Thoracic aorta (tissue), 2 donors: ENCODE results near the gene MUC5AC. TPM values are rescaled to one million over a fixed set of nuclear protein-coding genes. Genes with fewer than 3 reads are reported as not detected.
"Not testable (repeated sequence)": the region's sequence is repeated elsewhere in the genome, so short reads cannot be mapped to it uniquely, and the experiment has no call there.

Experiments
- ATAC-seq: fragments of 150-250 bp; one replicate; pipeline ENCODE4 v1.8.0; 2017; ENCODE audit warnings: low read depth; ENCODE audit not compliant: insufficient number of reproducible peaks, low FRiP score
- DNase-seq: peaks from one replicate; pipeline ENCODE4 v3.0.0-alpha.2; 2020; ENCODE audit warnings: low spot score
- H3K27ac ChIP-seq, 2 donors: fragments of 200-600 bp; sonication (generic); 1 replicate in 1 of 2; 2 replicates in 1 of 2; pipeline ENCODE4 v1.5.1; 2016; ENCODE audit warnings: mild to moderate bottlenecking in 2 of 2, moderate library complexity in 2 of 2
- H3K27me3 ChIP-seq: fragments of 200-600 bp; sonication (generic); replicated peaks from 2 replicates; pipeline ENCODE4 v1.6.0; 2016; ENCODE audit warnings: mild to moderate bottlenecking; ENCODE audit not compliant: insufficient read depth
- H3K36me3 ChIP-seq: fragments of 200-600 bp; sonication (generic); one replicate; pipeline ENCODE4 v1.5.1; 2016
- H3K4me1 ChIP-seq, 2 donors: fragments of 200-600 bp; sonication (generic); 1 replicate in 1 of 2; 2 replicates in 1 of 2; pipeline versions ENCODE4 v1.5.1 to v1.6.0; 2016; ENCODE audit warnings: low read depth in 2 of 2, mild to moderate bottlenecking in 1 of 2; ENCODE audit not compliant: control insufficient read depth in 1 of 2
- H3K4me3 ChIP-seq: fragments of 200-600 bp; sonication (generic); 2 replicates; pipeline ENCODE4 v1.5.1; 2016; ENCODE audit warnings: mild to moderate bottlenecking
- H3K9me3 ChIP-seq: fragments of 200-600 bp; sonication (generic); 2 replicates; pipeline ENCODE4 v1.5.1; 2016
- total RNA-seq, 2 donors: library from RNA; depleted of rRNA; stranded (reverse); fragments of >200 nt; gene quantifications; one replicate each; pipeline versions ENCODE4 v1.1.0 to v1.2.3, GENCODE V29; 2016
- TF ChIP-seq, protein P1 (sequence below): fragments of 200-600 bp; sonication (generic); IDR thresholded peaks from one replicate; pipeline ENCODE4 v1.5.1; 2019; ENCODE audit warnings: antibody characterized with exemption

The MUC5AC gene
- total RNA-seq, 2 donors from 2014 or later, result 45.9 TPM; not detected in 1

DNA sequence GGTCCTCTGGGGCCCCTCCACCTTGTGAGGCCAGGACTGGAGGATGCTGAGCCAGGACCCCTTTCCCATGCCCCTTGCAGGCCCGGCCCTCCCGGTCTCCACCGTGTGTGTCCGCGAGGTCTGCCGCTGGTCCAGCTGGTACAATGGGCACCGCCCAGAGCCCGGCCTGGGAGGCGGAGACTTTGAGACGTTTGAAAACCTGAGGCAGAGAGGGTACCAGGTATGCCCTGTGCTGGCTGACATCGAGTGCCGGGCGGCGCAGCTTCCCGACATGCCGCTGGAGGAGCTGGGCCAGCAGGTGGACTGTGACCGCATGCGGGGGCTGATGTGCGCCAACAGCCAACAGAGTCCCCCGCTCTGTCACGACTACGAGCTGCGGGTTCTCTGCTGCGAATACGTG is 83.0 kb downstream of the MUC5AC start:
- DNase-seq, result no peak
- H3K9me3 ChIP-seq, result no peaks in the 10 kb centered on the region
- no peaks in the 10 kb centered on the region for H3K27me3 ChIP-seq
- no peak overlapping the region for H3K27ac ChIP-seq
- no peaks in the 10 kb centered on the region for H3K36me3 ChIP-seq
- no peaks in the 10 kb centered on the region for H3K4me1 ChIP-seq
- TF ChIP-seq, protein P1, sequence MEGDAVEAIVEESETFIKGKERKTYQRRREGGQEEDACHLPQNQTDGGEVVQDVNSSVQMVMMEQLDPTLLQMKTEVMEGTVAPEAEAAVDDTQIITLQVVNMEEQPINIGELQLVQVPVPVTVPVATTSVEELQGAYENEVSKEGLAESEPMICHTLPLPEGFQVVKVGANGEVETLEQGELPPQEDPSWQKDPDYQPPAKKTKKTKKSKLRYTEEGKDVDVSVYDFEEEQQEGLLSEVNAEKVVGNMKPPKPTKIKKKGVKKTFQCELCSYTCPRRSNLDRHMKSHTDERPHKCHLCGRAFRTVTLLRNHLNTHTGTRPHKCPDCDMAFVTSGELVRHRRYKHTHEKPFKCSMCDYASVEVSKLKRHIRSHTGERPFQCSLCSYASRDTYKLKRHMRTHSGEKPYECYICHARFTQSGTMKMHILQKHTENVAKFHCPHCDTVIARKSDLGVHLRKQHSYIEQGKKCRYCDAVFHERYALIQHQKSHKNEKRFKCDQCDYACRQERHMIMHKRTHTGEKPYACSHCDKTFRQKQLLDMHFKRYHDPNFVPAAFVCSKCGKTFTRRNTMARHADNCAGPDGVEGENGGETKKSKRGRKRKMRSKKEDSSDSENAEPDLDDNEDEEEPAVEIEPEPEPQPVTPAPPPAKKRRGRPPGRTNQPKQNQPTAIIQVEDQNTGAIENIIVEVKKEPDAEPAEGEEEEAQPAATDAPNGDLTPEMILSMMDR, result no peak
- no peak overlapping the region for H3K4me3 ChIP-seq
- ATAC-seq, result no peak

DNA sequence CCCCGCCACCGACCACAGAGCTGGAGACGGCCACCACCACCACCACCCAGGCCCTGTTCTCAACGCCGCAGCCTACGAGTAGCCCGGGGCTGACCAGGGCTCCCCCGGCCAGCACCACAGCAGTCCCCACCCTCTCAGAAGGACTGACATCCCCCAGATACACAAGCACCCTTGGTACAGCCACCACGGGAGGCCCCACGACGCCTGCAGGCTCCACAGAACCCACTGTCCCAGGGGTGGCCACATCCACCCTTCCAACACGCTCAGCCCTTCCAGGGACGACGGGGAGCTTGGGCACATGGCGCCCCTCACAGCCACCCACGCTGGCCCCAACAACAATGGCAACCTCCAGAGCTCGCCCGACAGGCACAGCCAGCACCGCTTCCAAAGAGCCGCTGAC is 84.0 kb downstream of the MUC5AC start:
- no peak for DNase-seq
- no peak overlapping the region for H3K27ac ChIP-seq
- H3K4me3 ChIP-seq, result no peak overlapping the region
- H3K4me1 ChIP-seq, result no peaks in the 10 kb centered on the region
- no peaks in the 10 kb centered on the region for H3K9me3 ChIP-seq
- TF ChIP-seq, protein P1, result no peak
- H3K27me3 ChIP-seq, result no peaks in the 10 kb centered on the region
- ATAC-seq, result no peak
- no peaks in the 10 kb centered on the region for H3K36me3 ChIP-seq

DNA sequence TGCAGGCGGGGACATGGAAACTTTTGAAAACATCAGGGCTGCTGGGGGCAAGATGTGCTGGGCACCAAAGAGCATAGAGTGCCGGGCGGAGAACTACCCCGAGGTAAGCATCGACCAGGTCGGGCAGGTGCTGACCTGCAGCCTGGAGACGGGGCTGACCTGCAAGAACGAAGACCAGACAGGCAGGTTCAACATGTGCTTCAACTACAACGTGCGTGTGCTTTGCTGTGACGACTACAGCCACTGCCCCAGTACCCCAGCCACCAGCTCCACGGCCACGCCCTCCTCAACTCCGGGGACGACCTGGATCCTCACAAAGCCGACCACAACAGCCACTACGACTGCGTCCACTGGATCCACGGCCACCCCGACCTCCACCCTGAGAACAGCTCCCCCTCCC is 84.5 kb downstream of the MUC5AC start:
- TF ChIP-seq, protein P1, result no peak
- Histone ChIP-seq H3K36me3 (no peaks in the 10 kb centered on the region), H3K9me3 (no peaks in the 10 kb centered on the region), H3K4me3 (no peak overlapping the region), H3K4me1 (no peaks in the 10 kb centered on the region), H3K27me3 (no peaks in the 10 kb centered on the region), H3K27ac (no peak overlapping the region)
- DNase-seq (no peak), ATAC-seq (no peak)

DNA sequence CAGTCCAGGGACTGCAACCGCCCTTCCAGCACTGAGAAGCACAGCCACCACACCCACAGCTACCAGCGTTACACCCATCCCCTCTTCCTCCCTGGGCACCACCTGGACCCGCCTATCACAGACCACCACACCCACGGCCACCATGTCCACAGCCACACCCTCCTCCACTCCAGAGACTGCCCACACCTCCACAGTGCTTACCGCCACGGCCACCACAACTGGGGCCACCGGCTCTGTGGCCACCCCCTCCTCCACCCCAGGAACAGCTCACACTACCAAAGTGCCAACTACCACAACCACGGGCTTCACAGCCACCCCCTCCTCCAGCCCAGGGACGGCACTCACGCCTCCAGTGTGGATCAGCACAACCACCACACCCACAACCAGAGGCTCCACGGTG is 85.0 kb downstream of the MUC5AC start:
- H3K27me3 ChIP-seq, H3K27ac ChIP-seq, H3K36me3 ChIP-seq, DNase-seq, ATAC-seq, H3K4me1 ChIP-seq, H3K4me3 ChIP-seq, H3K9me3 ChIP-seq: not testable (repeated sequence)

DNA sequence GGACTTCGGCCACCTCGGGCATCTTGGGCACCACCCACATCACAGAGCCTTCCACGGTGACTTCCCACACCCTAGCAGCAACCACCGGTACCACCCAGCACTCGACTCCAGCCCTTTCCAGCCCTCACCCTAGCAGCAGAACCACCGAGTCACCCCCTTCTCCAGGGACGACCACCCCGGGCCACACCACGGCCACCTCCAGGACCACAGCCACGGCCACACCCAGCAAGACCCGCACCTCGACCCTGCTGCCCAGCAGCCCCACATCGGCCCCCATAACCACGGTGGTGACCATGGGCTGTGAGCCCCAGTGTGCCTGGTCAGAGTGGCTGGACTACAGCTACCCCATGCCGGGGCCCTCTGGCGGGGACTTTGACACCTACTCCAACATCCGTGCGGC is 85.8 kb downstream of the MUC5AC start:
- H3K27me3 ChIP-seq, H3K9me3 ChIP-seq, H3K36me3 ChIP-seq, H3K27ac ChIP-seq, H3K4me1 ChIP-seq, DNase-seq, ATAC-seq, H3K4me3 ChIP-seq: not testable (repeated sequence)

DNA sequence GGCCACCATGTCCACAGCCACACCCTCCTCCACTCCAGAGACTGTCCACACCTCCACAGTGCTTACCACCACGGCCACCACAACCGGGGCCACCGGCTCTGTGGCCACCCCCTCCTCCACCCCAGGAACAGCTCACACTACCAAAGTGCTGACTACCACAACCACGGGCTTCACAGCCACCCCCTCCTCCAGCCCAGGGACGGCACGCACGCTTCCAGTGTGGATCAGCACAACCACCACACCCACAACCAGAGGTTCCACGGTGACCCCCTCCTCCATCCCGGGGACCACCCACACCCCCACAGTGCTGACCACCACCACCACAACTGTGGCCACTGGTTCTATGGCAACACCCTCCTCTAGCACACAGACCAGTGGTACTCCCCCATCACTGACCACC is 86.8 kb downstream of the MUC5AC start:
- not testable (repeated sequence) for H3K27ac ChIP-seq, ATAC-seq, H3K4me3 ChIP-seq, H3K27me3 ChIP-seq, H3K4me1 ChIP-seq, H3K36me3 ChIP-seq, DNase-seq, H3K9me3 ChIP-seq

DNA sequence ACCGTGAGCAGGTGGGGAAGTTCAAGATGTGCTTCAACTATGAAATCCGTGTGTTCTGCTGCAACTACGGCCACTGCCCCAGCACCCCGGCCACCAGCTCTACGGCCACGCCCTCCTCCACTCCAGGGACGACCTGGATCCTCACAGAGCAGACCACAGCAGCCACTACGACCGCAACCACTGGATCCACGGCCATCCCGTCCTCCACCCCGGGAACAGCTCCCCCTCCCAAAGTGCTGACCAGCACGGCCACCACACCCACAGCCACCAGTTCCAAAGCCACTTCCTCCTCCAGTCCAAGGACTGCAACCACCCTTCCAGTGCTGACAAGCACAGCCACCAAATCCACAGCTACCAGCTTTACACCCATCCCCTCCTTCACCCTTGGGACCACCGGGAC is 88.0 kb downstream of the MUC5AC start:
- DNase-seq, H3K27ac ChIP-seq, H3K36me3 ChIP-seq, H3K4me1 ChIP-seq, H3K9me3 ChIP-seq, H3K27me3 ChIP-seq, H3K4me3 ChIP-seq, ATAC-seq: not testable (repeated sequence)

DNA sequence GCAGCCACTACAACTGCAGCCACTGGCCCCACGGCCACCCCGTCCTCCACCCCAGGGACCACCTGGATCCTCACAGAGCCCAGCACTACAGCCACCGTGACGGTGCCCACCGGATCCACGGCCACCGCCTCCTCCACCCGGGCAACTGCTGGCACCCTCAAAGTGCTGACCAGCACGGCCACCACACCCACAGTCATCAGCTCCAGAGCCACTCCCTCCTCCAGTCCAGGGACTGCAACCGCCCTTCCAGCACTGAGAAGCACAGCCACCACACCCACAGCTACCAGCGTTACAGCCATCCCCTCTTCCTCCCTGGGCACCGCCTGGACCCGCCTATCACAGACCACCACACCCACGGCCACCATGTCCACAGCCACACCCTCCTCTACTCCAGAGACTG is 88.5 kb downstream of the MUC5AC start:
- not testable (repeated sequence) for DNase-seq, H3K9me3 ChIP-seq, H3K4me1 ChIP-seq, H3K27ac ChIP-seq, H3K36me3 ChIP-seq, ATAC-seq, H3K4me3 ChIP-seq, H3K27me3 ChIP-seq

DNA sequence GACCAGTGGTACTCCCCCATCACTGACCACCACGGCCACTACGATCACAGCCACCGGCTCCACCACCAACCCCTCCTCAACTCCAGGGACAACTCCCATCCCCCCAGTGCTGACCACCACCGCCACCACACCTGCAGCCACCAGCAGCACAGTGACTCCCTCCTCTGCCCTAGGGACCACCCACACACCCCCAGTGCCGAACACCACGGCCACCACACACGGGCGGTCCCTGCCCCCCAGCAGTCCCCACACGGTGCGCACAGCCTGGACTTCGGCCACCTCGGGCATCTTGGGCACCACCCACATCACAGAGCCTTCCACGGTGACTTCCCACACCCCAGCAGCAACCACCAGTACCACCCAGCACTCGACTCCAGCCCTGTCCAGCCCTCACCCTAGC is 89.3 kb downstream of the MUC5AC start:
- H3K4me1 ChIP-seq, H3K27me3 ChIP-seq, H3K4me3 ChIP-seq, H3K9me3 ChIP-seq, H3K27ac ChIP-seq, ATAC-seq, DNase-seq, H3K36me3 ChIP-seq: not testable (repeated sequence)

DNA sequence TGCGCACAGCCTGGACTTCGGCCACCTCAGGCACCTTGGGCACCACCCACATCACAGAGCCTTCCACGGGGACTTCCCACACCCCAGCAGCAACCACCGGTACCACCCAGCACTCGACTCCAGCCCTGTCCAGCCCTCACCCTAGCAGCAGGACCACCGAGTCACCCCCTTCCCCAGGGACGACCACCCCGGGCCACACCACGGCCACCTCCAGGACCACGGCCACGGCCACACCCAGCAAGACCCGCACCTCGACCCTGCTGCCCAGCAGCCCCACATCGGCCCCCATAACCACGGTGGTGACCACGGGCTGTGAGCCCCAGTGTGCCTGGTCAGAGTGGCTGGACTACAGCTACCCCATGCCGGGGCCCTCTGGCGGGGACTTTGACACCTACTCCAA is 91.2 kb downstream of the MUC5AC start:
- H3K36me3 ChIP-seq, H3K4me3 ChIP-seq, H3K27me3 ChIP-seq, DNase-seq, H3K9me3 ChIP-seq, H3K4me1 ChIP-seq, H3K27ac ChIP-seq, ATAC-seq: not testable (repeated sequence)

DNA sequence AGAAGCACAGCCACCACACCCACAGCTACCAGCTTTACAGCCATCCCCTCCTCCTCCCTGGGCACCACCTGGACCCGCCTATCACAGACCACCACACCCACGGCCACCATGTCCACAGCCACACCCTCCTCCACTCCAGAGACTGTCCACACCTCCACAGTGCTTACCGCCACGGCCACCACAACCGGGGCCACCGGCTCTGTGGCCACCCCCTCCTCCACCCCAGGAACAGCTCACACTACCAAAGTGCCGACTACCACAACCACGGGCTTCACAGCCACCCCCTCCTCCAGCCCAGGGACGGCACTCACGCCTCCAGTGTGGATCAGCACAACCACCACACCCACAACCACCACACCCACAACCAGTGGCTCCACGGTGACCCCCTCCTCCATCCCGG is 92.7 kb downstream of the MUC5AC start:
- H3K27me3 ChIP-seq, ATAC-seq, DNase-seq, H3K9me3 ChIP-seq, H3K4me1 ChIP-seq, H3K27ac ChIP-seq, H3K36me3 ChIP-seq, H3K4me3 ChIP-seq: not testable (repeated sequence)
